HTERT RPE-1 (cell line): ENCODE measurements around the gene UBE2I.

ENCODE experiments used
- in situ Hi-C: fragments of 300-500 bp; cut with MboI; formaldehyde crosslinking; loops from 4 replicates; pipeline ENCODE4 v1.14.3; 2020; ENCODE audit warnings: low sequenced_read_pairs

The UBE2I gene

GRCh38 chr16:1312467-1312816, 3.0 kb downstream of the UBE2I start:
- in situ Hi-C loops = no loop called here

- in situ Hi-C loops = no loop called here
Observed at GRCh38 chr16:1312903-1313302, 3.5 kb downstream of the UBE2I start.

- in situ Hi-C loops = no loop called here
Observed at GRCh38 chr16:1313721-1314369, 4.4 kb downstream of the UBE2I start.

GRCh38 chr16:1314399-1315068, 5.1 kb downstream of the UBE2I start:
- in situ Hi-C loops = no loop called here

GRCh38 chr16:1315081-1316032, 5.9 kb downstream of the UBE2I start:
- in situ Hi-C loops = no loop called here

GRCh38 chr16:1316033-1316405, 6.6 kb downstream of the UBE2I start:
- in situ Hi-C loops = no loop called here

GRCh38 chr16:1317479-1318267, 8.2 kb downstream of the UBE2I start:
- in situ Hi-C loops = no loop called here

- in situ Hi-C loops = no loop called here
Observed at GRCh38 chr16:1318268-1318545, 8.8 kb downstream of the UBE2I start.

- in situ Hi-C loops = no loop called here
Observed at GRCh38 chr16:1319041-1319440, 9.6 kb downstream of the UBE2I start.

GRCh38 chr16:1320097-1320496, 10.7 kb downstream of the UBE2I start:
- in situ Hi-C loops = no loop called here

- in situ Hi-C loops = no loop called here
Observed at GRCh38 chr16:1320658-1321240, 11.3 kb downstream of the UBE2I start.

GRCh38 chr16:1322407-1322806, 13.0 kb downstream of the UBE2I start:
- in situ Hi-C loops = no loop called here

- in situ Hi-C loops = no loop called here
Observed at GRCh38 chr16:1323296-1324239, 14.1 kb downstream of the UBE2I start.

- in situ Hi-C loops = no loop called here
Observed at GRCh38 chr16:1324286-1324826, 14.9 kb downstream of the UBE2I start.

- in situ Hi-C loops = no loop called here
Observed at GRCh38 chr16:1325261-1325660, 15.8 kb downstream of the UBE2I start.

GRCh38 chr16:1325673-1326371, 16.4 kb downstream of the UBE2I start:
- in situ Hi-C loops = no loop called here

GRCh38 chr16:1326391-1326790, 17.0 kb downstream of the UBE2I start:
- in situ Hi-C loops = no loop called here

GRCh38 chr16:1326946-1327618, 17.6 kb downstream of the UBE2I start:
- in situ Hi-C loops = no loop called here
